ENCODE measurements around the gene NEDD4.
A peak's percentile ranks its signal among the peaks of the same experiment; 100 is the strongest.
"Not testable (repeated sequence)": the region's sequence is repeated elsewhere in the genome, so short reads cannot be mapped to it uniquely, and the experiment has no call there.

NEDD4 gene

GRCh38 chr15:55821740-55822139, 171.7 kb downstream of the NEDD4 start:
- not testable (repeated sequence) for DNase-seq

GRCh38 chr15:55820043-55820442, 173.4 kb downstream of the NEDD4 start:
- no peak for DNase-seq

GRCh38 chr15:55819397-55820034, 173.9 kb downstream of the NEDD4 start:
- no peak for DNase-seq

- DNase-seq: no peak
Measured at GRCh38 chr15:55816017-55816416, 177.4 kb downstream of the NEDD4 start.

- DNase-seq: no peak
Measured at GRCh38 chr15:55802600-55803376, 190.6 kb downstream of the NEDD4 start.

- no peak for DNase-seq
Measured at GRCh38 chr15:55800216-55800615, 193.2 kb downstream of the NEDD4 start.

GRCh38 chr15:55799291-55800212, 193.9 kb downstream of the NEDD4 start:
- DNase-seq: no peak

GRCh38 chr15:55796321-55796965, 197.0 kb downstream of the NEDD4 start:
- DNase-seq: no peak

- DNase-seq: no peak
Measured at GRCh38 chr15:55795031-55795430, 198.4 kb downstream of the NEDD4 start.

GRCh38 chr15:55791551-55792400, 201.6 kb downstream of the NEDD4 start:
- peak; percentile 69 for DNase-seq

GRCh38 chr15:55789066-55789660, 204.2 kb downstream of the NEDD4 start:
- no peak for DNase-seq

GRCh38 chr15:55786341-55786740, 207.1 kb downstream of the NEDD4 start:
- no peak for DNase-seq

GRCh38 chr15:55785593-55785992, 207.8 kb downstream of the NEDD4 start:
- DNase-seq: not testable (repeated sequence)

GRCh38 chr15:55784286-55784685, 209.1 kb downstream of the NEDD4 start:
- no peak for DNase-seq

- no peak for DNase-seq
Measured at GRCh38 chr15:55782901-55783300, 210.5 kb downstream of the NEDD4 start.

GRCh38 chr15:55780292-55780691, 213.1 kb downstream of the NEDD4 start:
- DNase-seq: no peak

- DNase-seq: no peak
Measured at GRCh38 chr15:55778932-55779331, 214.5 kb downstream of the NEDD4 start.
